MCF 10A (cell line): ENCODE results near the gene DSG3. TPM values are rescaled to one million over a fixed set of nuclear protein-coding genes. Genes with fewer than 3 reads are reported as not detected.
"Not testable (repeated sequence)": the region's sequence is repeated elsewhere in the genome, so short reads cannot be mapped to it uniquely, and the experiment has no call there.

ENCODE experiments used
- BruUV-seq: library from RNA; stranded (reverse); fragments of 400-500 nt; replicated peaks from 2 replicates; lab custom pipeline; 2021; lab: Mats Ljungman, UMichigan
- CTCF ChIA-PET: fragments of 300-600 bp; sonication (Branson Sonifier 250); formaldehyde crosslinking; extraction: SDS; loops from one replicate; lab custom pipeline; 2021; ENCODE audit warnings: antibody characterized with exemption, inconsistent platforms; lab: Yijun Ruan, JAX
- POLR2A ChIA-PET: fragments of 300-600, 350-650 bp; sonication (Branson Sonifier 250); formaldehyde crosslinking; extraction: SDS; loops from one replicate; lab custom pipeline; 2020; ENCODE audit warnings: antibody characterized with exemption, inconsistent platforms; lab: Yijun Ruan, JAX
- DNase-seq: peaks from one replicate; pipeline ENCODE4 v3.0.0-alpha.2; 2018; ENCODE audit not compliant: unreplicated experiment
- H3K27ac Mint-ChIP-seq: one replicate; pipeline ENCODE4 v1.8.0; 2022; ENCODE audit warnings: mild to moderate bottlenecking, low read depth, mixed read lengths; ENCODE audit not compliant: unreplicated experiment
- H3K27me3 Mint-ChIP-seq: one replicate; pipeline ENCODE4 v1.8.0; 2022; ENCODE audit warnings: mixed read lengths; ENCODE audit not compliant: insufficient read depth, unreplicated experiment
- H3K36me3 Mint-ChIP-seq: one replicate; pipeline ENCODE4 v1.8.0; 2022; ENCODE audit warnings: mild to moderate bottlenecking, moderate library complexity, mixed read lengths; ENCODE audit not compliant: insufficient read depth, unreplicated experiment
- H3K4me1 Mint-ChIP-seq: one replicate; pipeline ENCODE4 v1.8.0; 2022; ENCODE audit warnings: mixed read lengths; ENCODE audit not compliant: insufficient read depth, unreplicated experiment
- H3K4me3 Mint-ChIP-seq: one replicate; pipeline ENCODE4 v1.8.0; 2022; ENCODE audit warnings: mild to moderate bottlenecking, moderate library complexity, mixed read lengths; ENCODE audit not compliant: unreplicated experiment
- H3K9me3 Mint-ChIP-seq: one replicate; pipeline ENCODE4 v1.8.0; 2022; ENCODE audit warnings: mixed read lengths; ENCODE audit not compliant: unreplicated experiment
- CTCF ChIP-seq: fragments of 200-600 bp; IDR thresholded peaks from one replicate; pipeline ENCODE4 v1.8.0; 2022; ENCODE audit warnings: antibody characterized with exemption, mild to moderate bottlenecking; ENCODE audit not compliant: unreplicated experiment
- intact Hi-C: fragments of 100-400 bp; cut with micrococcal nuclease; formaldehyde crosslinking; loops from 2 replicates; pipeline ENCODE4 v1.14.1; 2022
- total RNA-seq: library from RNA; stranded (reverse); gene quantifications from 2 replicates; pipeline ENCODE4 v1.2.3, GENCODE V29; 2022

Gene DSG3
- total RNA-seq, 1 experiment from 2014 or later = 68.5 TPM

DNA sequence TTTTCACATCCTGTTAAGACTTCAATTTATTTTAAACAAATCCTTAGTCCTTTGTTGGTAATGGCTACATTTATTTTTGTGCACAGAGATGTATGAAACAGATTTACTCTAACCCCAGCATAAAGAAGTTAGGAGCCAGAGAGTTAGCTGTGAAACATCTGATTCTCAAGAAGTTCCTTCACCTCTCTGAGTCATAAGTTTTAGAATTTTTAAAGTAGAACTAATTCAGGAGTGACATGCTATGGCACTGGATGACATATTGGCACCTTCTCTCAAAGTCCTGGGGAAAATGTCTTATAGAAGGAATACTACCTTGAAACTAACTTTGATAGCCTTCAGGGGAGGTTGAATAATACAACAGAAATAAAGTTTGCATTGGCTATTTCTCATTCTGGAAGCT lies 44.0 kb downstream of the DSG3 start:
- ChIA-PET POLR2A (interaction anchor here (0.5 to 13.1 kb wide), 15 partner anchors 9 to 482 kb away, joined by 3 to 158 read pairs (median 6); partner anchors contain the start of genes DSC3 and DSG2), CTCF (interaction anchor here (1.0 to 1.4 kb wide), 2 partner anchors 15 to 16 kb away, joined by 3 to 4 read pairs; no protein-coding TSS in a partner anchor)
- DNase-seq = no peak
- Mint-ChIP-seq H3K9me3 (no peaks in the 10 kb centered on the region), H3K27me3 (no peaks in the 10 kb centered on the region), H3K4me1 (peaks cover 43% of the 10 kb centered on the region), H3K27ac (peak overlapping the region; percentile 65), H3K4me3 (no peak overlapping the region), H3K36me3 (peaks cover 5% of the 10 kb centered on the region)
- intact Hi-C loops = loop anchor here (2.0 kb wide), 1 partner anchor 41 kb away; no protein-coding TSS in a partner anchor
- TF ChIP-seq CTCF = no peak
- BruUV-seq = no TSS peak

- no peak for TF ChIP-seq CTCF
- no peak overlapping the region for H3K4me3 Mint-ChIP-seq
- H3K27ac Mint-ChIP-seq = no peak overlapping the region
- no peaks in the 10 kb centered on the region for H3K9me3 Mint-ChIP-seq
- peaks cover 4% of the 10 kb centered on the region for H3K36me3 Mint-ChIP-seq
- BruUV-seq = no TSS peak
- H3K27me3 Mint-ChIP-seq = no peaks in the 10 kb centered on the region
- no peak for DNase-seq
- ChIA-PET CTCF (no interaction called here), POLR2A (interaction anchor here (0.8 to 4.5 kb wide), 6 partner anchors 17 to 218 kb away, joined by 3 to 55 read pairs (median 16); no protein-coding TSS in a partner anchor)
- H3K4me1 Mint-ChIP-seq = peaks cover 32% of the 10 kb centered on the region
- intact Hi-C loops = no loop called here
Measured at GRCh38 chr18:31492671-31493070, 45.1 kb downstream of the DSG3 start.

- Mint-ChIP-seq H3K36me3 (peaks cover 4% of the 10 kb centered on the region), H3K9me3 (no peaks in the 10 kb centered on the region), H3K27ac (no peak overlapping the region), H3K27me3 (no peaks in the 10 kb centered on the region), H3K4me3 (no peak overlapping the region), H3K4me1 (peaks cover 27% of the 10 kb centered on the region)
- POLR2A ChIA-PET = interaction anchor here (0.6 to 4.5 kb wide), 4 partner anchors 10 to 218 kb away, joined by 4 to 27 read pairs (median 4); no protein-coding TSS in a partner anchor
- intact Hi-C loops = no loop called here
- TF ChIP-seq CTCF = no peak
- no peak for DNase-seq
- CTCF ChIA-PET = no interaction called here
- BruUV-seq = no TSS peak
Measured at GRCh38 chr18:31493171-31493570, 45.6 kb downstream of the DSG3 start.

- POLR2A ChIA-PET = interaction anchor here (1.1 to 1.5 kb wide), 2 partner anchors 11 to 246 kb away, joined by 4 read pairs; no protein-coding TSS in a partner anchor
- no TSS peak for BruUV-seq
- no peaks in the 10 kb centered on the region for H3K9me3 Mint-ChIP-seq
- CTCF ChIA-PET = interaction anchor here (0.7 kb wide), 1 partner anchor 11 kb away, joined by 6 read pairs; no protein-coding TSS in a partner anchor
- H3K4me3 Mint-ChIP-seq = no peak overlapping the region
- H3K27ac Mint-ChIP-seq = no peak overlapping the region
- peaks cover 4% of the 10 kb centered on the region for H3K36me3 Mint-ChIP-seq
- H3K4me1 Mint-ChIP-seq = peaks cover 22% of the 10 kb centered on the region
- intact Hi-C loops = no loop called here
- no peak for TF ChIP-seq CTCF
- no peak for DNase-seq
- no peaks in the 10 kb centered on the region for H3K27me3 Mint-ChIP-seq
Measured at GRCh38 chr18:31493941-31494340, 46.4 kb downstream of the DSG3 start.

DNA sequence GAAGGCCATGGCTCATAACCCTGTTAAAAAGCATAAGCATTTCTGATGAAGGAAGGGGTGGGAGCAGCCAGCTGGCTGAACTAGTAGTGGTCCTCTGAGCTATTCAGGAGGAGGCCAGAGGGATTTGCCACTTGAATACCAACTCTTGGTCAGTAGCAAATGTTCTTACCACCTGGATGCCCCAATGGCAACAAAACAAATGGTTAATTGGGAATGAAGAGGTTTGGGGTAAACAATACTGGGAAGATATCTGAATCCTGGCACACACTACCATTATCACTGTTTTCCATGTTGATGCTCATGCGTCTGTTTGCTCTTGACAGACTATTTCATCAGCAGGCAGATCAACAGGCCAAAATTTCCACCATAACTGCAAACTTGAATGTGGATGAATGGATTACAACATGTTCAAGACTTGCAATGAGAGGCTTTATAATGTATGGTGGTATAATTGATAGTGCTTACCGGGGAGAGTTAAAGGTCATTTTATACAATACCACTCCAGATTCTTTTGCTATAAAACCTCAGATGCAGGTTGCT lies 47.2 kb downstream of the DSG3 start:
- H3K27ac Mint-ChIP-seq, H3K36me3 Mint-ChIP-seq, H3K27me3 Mint-ChIP-seq, H3K4me3 Mint-ChIP-seq, H3K9me3 Mint-ChIP-seq, intact Hi-C loops, BruUV-seq, DNase-seq: not testable (repeated sequence)
- H3K4me1 Mint-ChIP-seq = peaks cover 19% of the 10 kb centered on the region
- ChIA-PET CTCF (interaction anchor here (0.7 to 1.6 kb wide), 3 partner anchors 10 to 17 kb away, joined by 4 to 6 read pairs (median 6); no protein-coding TSS in a partner anchor), POLR2A (interaction anchor here (1.4 to 9.1 kb wide), 4 partner anchors 15 to 247 kb away, joined by 4 to 189 read pairs (median 56); partner anchors contain the start of gene DSG3)
